Lower leg skin (tissue), 3 donors: ENCODE results near the gene FBLN2.

Source experiments
- CTCF ChIP-seq, 3 donors: fragments of 450-650 bp; IDR thresholded peaks; one replicate each; pipeline ENCODE4 v1.5.1; 2016; ENCODE audit warnings: antibody characterized with exemption in 3 of 3, mild to moderate bottlenecking in 3 of 3, moderate library complexity in 2 of 3
- POLR2A ChIP-seq, 2 donors: fragments of 450-650 bp; IDR thresholded peaks; one replicate each; pipeline ENCODE4 v1.6.1; 2016 to 2017; ENCODE audit warnings: antibody characterized with exemption in 2 of 2, mild to moderate bottlenecking in 1 of 2, moderate library complexity in 1 of 2

- TF ChIP-seq POLR2A (IDR thresholded peaks at IDR 0.05), result no peak
- no peak for TF ChIP-seq CTCF (IDR thresholded peaks at IDR 0.05)
Observed at GRCh38 chr3:13644341-13645117, 95.6 kb downstream of the FBLN2 start.
